ENCODE results near the gene FREM2. TPM values are rescaled to one million over a fixed set of nuclear protein-coding genes. Genes with fewer than 3 reads are reported as not detected.

FREM2 gene
- total RNA-seq, 1 donor from 2014 or later = 2.0 TPM

- DNase-seq (ENCODE audit: low spot score) (no peak), ATAC-seq (no peak)
Observed at GRCh38 chr13:38879786-38880185, 192.9 kb downstream of the FREM2 start.

DNA sequence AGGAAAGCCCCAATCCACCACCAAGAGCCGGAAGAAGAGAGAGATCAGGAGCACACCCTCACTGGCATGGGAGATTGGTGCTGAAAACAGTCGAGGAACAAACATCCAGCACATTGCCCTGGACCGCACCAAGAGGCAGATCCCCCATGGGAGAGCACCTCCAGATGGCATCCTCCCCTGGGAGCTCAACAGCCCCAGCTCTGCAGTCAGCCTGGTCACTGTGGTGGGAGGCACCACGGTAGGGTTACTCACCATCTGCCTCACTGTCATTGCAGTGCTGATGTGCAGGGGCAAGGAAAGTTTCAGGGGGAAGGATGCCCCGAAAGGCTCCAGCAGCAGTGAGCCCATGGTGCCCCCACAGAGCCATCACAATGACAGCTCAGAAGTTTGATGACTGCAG is 193.5 kb downstream of the FREM2 start:
- DNase-seq (ENCODE audit: low spot score) (no peak), ATAC-seq (no peak)

- no peak for ATAC-seq
- no peak for DNase-seq (ENCODE audit: low spot score)
Observed at GRCh38 chr13:38883783-38884182, 196.9 kb downstream of the FREM2 start.

- ATAC-seq = no peak
- no peak for DNase-seq (ENCODE audit: low spot score)
Observed at GRCh38 chr13:38888309-38888708, 201.4 kb downstream of the FREM2 start.

DNA sequence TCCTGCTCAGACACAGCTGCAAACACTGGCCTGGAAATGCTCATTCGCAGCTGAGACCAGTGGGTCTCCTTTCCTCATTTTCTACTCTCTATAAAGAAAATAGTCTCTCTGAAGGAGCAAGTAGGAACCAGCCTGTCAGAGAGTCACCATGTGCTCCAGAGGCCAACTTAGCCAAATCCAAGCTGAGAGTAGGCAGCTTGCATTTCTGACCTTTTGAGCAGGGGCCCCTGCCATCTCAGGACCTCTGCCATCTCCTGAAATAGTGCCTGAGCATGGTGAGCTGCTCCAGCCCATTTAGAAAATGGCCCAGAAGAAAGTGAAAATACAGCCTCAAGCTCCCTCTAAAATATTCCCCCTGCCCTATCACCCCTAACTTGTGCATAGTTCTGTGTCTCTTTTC is 208.2 kb downstream of the FREM2 start:
- DNase-seq (ENCODE audit: low spot score) (no peak), ATAC-seq (no peak)

- no peak for ATAC-seq
- DNase-seq (ENCODE audit: low spot score) = no peak
Observed at GRCh38 chr13:38897521-38897920, 210.6 kb downstream of the FREM2 start.

DNA sequence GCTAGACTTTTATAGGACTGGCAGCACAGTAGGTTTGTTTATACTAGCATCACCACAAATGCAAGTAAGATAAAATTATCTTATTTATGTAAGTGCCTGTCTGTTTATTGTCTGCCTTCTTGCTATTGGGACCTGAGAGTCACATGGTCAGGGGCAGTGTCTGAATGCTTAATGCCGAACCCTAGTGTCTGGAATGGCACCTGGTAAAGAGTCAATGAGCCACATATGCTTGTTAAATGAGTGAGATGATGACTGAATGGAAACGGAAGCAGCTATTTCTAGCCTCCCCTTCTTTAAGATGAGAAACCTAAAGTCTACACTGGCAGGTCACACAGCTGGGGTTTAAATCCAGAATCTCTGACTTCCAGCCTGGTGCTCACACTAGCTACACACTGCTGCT is 211.6 kb downstream of the FREM2 start:
- ATAC-seq (no peak), DNase-seq (ENCODE audit: low spot score) (no peak)

GRCh38 chr13:38899571-38899970 is 212.7 kb downstream of the FREM2 start:
- no peak for ATAC-seq

DNA sequence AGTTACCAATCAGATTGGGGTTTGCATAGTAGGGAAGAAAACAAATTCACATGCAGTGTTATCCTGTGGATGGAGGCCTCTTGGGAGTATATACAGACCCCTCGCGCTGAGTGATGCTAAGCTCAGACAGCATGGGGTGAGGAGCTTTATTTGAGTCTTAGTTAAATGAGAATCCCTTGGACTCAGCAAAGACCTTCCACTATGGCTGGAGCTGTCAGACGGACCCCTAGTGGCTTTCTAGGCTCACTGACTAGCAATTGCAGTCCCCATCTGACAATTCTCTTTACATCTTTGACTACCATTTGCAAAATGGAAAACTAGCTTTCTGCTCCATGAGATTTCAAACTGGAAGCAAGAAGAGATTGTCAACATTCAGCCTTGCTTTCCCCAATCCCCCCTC is 213.3 kb downstream of the FREM2 start:
- ATAC-seq = no peak

More at GRCh38 chr13:38899571-38899970, 212.7 kb downstream of the FREM2 start:
- DNase-seq (ENCODE audit: low spot score) = no peak

DNA sequence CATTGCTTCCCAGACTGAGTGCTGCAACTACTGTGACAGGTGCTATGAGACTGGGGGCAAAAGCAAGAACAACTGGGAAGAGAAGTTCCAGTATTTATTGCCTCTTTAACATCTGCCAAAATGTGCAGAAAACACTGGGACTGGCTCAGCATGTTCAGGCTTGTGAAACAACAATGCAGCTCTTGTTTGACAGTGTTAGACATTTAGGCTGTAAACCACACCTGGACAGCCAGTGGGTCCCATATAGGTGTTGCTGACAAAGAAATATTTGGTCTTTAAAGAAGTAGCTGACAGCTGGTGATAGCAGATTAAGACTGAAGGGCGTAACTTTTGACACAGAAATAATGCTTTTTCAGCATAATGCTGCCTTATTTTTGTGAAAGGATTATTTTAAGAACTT is 215.7 kb downstream of the FREM2 start:
- DNase-seq (ENCODE audit: low spot score) (no peak), ATAC-seq (no peak)

More for the DNA sequence above, 213.3 kb downstream of the FREM2 start:
- DNase-seq (ENCODE audit: low spot score) = no peak

DNA sequence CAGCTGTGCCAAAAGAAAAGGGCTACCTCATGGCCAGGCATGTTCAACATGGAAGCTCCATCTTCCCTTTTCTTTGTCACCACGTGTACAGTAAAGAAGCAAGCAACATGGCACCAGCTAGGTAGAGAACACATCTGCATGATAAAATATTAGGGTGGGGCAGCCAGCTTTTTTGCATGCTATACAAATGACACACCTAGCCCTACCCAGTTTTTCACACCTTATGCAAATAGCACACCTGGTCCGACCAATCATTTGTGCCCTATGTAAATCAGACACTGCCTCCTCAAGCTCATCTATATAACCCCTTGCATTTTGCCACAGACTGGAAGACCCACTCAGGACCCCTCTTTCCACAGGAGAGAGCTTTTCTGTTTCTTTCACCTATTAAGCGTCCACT is 218.2 kb downstream of the FREM2 start:
- no peak for ATAC-seq
- no peak for DNase-seq (ENCODE audit: low spot score)

DNA sequence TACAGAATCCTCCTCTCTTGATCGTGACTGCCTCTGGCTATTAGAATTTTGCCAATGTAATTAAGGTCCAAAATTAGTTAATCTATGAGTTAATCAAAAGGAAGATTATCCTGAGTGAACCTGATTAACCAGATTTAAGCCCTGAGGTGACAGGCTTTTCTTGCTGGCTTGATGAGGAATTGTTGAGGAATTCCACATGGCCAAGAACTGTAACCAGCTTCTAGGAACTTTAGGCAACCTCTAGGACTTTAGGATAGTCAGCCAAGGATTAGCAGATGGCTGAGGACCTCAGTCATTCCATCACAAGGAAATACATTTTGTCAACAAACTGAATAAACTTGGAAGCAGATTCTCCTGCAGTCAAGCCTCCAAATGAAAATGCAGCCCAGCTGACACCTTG is 219.0 kb downstream of the FREM2 start:
- ATAC-seq = no peak
- no peak for DNase-seq (ENCODE audit: low spot score)

DNA sequence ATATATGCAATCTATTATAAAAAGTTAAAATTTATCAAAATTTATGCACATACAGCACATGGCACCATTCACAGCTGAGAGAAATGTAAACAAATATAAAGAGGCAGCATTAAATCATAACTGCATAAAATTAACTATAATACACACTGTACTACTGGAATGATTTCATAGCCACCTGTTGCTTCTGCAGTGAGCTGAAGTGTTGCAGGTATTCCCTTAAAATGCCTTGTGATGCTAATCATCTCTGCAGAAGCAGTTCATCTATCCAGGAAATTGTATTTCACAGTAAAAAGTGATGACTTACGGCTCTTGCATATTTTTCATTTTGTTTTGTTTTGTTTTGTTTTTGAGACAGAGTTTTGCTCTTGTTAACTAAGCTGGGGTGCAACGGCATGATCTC is 221.7 kb downstream of the FREM2 start:
- no peak for ATAC-seq
- no peak for DNase-seq (ENCODE audit: low spot score)

- no peak for ATAC-seq
Observed at GRCh38 chr13:38914070-38914469, 227.2 kb downstream of the FREM2 start.

GRCh38 chr13:38921081-38921480 is 234.2 kb downstream of the FREM2 start:
- DNase-seq (ENCODE audit: low spot score) = no peak

More at GRCh38 chr13:38914070-38914469, 227.2 kb downstream of the FREM2 start:
- DNase-seq (ENCODE audit: low spot score) = no peak

GRCh38 chr13:38922170-38922569 is 235.3 kb downstream of the FREM2 start:
- DNase-seq (ENCODE audit: low spot score) = no peak

More at GRCh38 chr13:38921081-38921480, 234.2 kb downstream of the FREM2 start:
- ATAC-seq = no peak

GRCh38 chr13:38933786-38934185 is 246.9 kb downstream of the FREM2 start:
- no peak for DNase-seq (ENCODE audit: low spot score)
- ATAC-seq = no peak

More at GRCh38 chr13:38922170-38922569, 235.3 kb downstream of the FREM2 start:
- no peak for ATAC-seq

All from left lobe of liver (tissue), 2 donors.